ENCODE measurements around the gene TMPRSS6.

The TMPRSS6 gene

GRCh38 chr22:37023743-37024338 is 85.7 kb downstream of the TMPRSS6 start:
- H3K4me2 ChIP-seq (ENCODE audit: low read length): no peak overlapping the region
- no peaks in the 10 kb centered on the region for H3K4me1 ChIP-seq (ENCODE audit: control insufficient read depth, low read depth, low read length)
- no peak overlapping the region for H3K9ac ChIP-seq (ENCODE audit: low read length)
- no CpG with 5 or more reads among the region's 34 CpGs for WGBS (ENCODE audit: extremely low coverage, insufficient coverage, low lambda C conversion rate)
- H2BK5ac ChIP-seq (ENCODE audit: low read length): no peak overlapping the region
- no peak for DNase-seq
- H3K36me3 ChIP-seq (ENCODE audit: control insufficient read depth, insufficient read depth, low read length): peaks cover 5% of the 10 kb centered on the region
- H3K27me3 ChIP-seq (ENCODE audit: insufficient read depth, low read length, poor library complexity): no peaks in the 10 kb centered on the region
- H2AK5ac ChIP-seq (ENCODE audit: low read length): no peak overlapping the region
- no peak overlapping the region for H3K27ac ChIP-seq (ENCODE audit: low read depth, low read length)
- no peak overlapping the region for H3K4me3 ChIP-seq (ENCODE audit: low read length)
- no peak overlapping the region for H3K18ac ChIP-seq (ENCODE audit: low read length)
- H2BK15ac ChIP-seq (replicated peaks; ENCODE audit: low read depth): no peak overlapping the region
- H4K8ac ChIP-seq (ENCODE audit: low read depth, low read length): no peak overlapping the region
- H3K79me1 ChIP-seq (ENCODE audit: low read length): peaks cover 18% of the 10 kb centered on the region
- H3K79me2 ChIP-seq (ENCODE audit: control insufficient read depth, insufficient read depth, low read length): peaks cover 2% of the 10 kb centered on the region
- H4K5ac ChIP-seq (ENCODE audit: low read length): no peak overlapping the region
- no peak overlapping the region for H2BK120ac ChIP-seq (ENCODE audit: low read depth, low read length)
- H3K56ac ChIP-seq (ENCODE audit: low read length): no peak overlapping the region
- no peak overlapping the region for H3K23ac ChIP-seq (ENCODE audit: low read length)
- no peak overlapping the region for H3K4ac ChIP-seq (ENCODE audit: low read depth, low read length)

DNA sequence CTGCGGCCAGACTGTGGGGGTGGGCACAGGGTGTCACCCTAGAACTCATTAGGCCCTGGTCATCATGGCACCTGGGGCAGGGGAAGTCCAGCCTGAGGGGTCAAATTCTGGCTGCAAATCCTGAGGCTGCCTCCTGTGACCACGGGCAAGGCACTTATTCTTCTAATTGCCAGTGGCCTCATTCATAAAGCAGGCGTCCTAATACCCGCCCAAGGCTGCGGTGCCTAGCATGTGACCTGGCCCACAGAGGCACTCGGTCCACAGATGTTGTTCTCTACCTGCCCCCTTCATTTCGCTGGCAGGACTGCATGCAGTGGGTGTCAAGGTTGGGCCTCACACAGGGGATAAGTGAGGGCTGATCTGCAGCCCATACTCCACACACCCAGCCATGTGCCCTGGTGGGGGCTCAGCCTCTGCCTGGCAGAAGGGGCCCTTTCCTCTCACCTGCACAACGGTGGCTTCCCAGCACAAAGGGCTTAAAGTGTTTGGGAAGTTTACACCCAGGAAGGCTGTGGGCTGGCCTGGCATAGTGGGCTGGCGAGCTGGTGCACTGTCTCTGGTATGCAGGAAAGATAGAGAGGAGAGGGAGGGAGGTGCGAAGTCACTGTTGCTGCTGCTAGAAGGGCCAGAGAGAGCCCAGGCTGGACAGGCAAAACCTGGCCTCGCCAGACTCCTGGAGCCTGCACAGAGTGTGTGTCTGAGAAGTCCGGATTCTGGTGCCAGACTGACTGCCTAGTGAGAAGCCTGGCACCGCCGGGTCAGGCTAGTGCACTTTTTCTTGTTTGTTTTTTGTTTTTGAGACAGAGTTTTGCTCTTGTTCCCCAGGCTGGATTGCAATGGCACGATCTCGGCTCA is 86.8 kb downstream of the TMPRSS6 start:
- Histone ChIP-seq H3K79me2 (ENCODE audit: control insufficient read depth, insufficient read depth, low read length) (peaks cover 2% of the 10 kb centered on the region), H3K27ac (ENCODE audit: low read depth, low read length) (no peak overlapping the region), H3K4me1 (ENCODE audit: control insufficient read depth, low read depth, low read length) (no peaks in the 10 kb centered on the region), H3K9ac (ENCODE audit: low read length) (no peak overlapping the region), H2BK5ac (ENCODE audit: low read length) (no peak overlapping the region), H4K5ac (ENCODE audit: low read length) (no peak overlapping the region), H4K8ac (ENCODE audit: low read depth, low read length) (no peak overlapping the region), H3K79me1 (ENCODE audit: low read length) (peaks cover 26% of the 10 kb centered on the region), H2BK120ac (ENCODE audit: low read depth, low read length) (no peak overlapping the region), H3K4me3 (ENCODE audit: low read length) (no peak overlapping the region), H3K36me3 (ENCODE audit: control insufficient read depth, insufficient read depth, low read length) (peaks cover 6% of the 10 kb centered on the region), H3K56ac (ENCODE audit: low read length) (peak overlapping the region; percentile 5), H3K4ac (ENCODE audit: low read depth, low read length) (no peak overlapping the region), H3K18ac (ENCODE audit: low read length) (no peak overlapping the region), H3K23ac (ENCODE audit: low read length) (no peak overlapping the region), H2BK15ac (replicated peaks; ENCODE audit: low read depth) (no peak overlapping the region), H3K27me3 (ENCODE audit: insufficient read depth, low read length, poor library complexity) (no peaks in the 10 kb centered on the region), H3K4me2 (ENCODE audit: low read length) (no peak overlapping the region), H2AK5ac (ENCODE audit: low read length) (no peak overlapping the region)
- WGBS (ENCODE audit: extremely low coverage, insufficient coverage, low lambda C conversion rate): no CpG with 5 or more reads among the region's 16 CpGs
- no peak for DNase-seq

DNA sequence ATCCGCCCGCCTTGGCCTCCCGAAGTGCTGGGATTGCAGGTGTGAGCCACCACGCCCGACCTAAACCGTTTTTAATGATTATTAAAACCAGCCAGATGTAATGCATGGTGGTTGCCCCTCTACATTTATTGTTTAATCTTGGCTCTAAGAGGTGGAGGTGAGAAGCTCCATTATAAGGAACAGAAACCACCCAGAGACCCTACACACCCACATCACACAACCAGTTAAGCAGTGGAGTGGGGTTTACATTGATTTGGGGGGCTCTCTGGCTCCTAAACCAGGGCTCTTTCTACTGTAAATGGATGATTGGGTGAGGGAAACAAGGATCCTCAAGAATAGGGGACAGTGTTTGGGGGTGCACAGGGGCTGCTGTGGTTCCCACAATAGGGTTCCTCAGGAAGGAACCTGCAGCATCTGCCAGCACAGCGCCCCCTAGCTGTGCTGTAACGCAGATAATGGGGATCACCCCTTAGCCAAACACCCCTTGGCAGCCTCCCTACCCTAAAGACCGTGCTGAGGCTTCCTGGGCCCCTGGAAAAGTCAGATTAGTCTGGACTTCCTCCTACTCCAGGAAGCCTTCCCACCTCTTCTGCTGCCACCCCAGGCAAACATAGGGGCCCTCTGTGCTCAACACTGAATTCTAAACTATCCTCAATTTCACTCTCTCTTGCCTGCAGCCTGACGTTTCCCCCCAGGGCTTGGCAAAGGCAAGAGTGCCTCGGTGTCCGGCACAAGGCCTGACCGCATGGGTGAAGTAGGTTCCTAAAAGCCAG is 87.6 kb downstream of the TMPRSS6 start:
- Histone ChIP-seq H3K9ac (ENCODE audit: low read length) (no peak overlapping the region), H2BK15ac (replicated peaks; ENCODE audit: low read depth) (no peak overlapping the region)
- no CpG with 5 or more reads among the region's 13 CpGs for WGBS (ENCODE audit: extremely low coverage, insufficient coverage, low lambda C conversion rate)

DNA sequence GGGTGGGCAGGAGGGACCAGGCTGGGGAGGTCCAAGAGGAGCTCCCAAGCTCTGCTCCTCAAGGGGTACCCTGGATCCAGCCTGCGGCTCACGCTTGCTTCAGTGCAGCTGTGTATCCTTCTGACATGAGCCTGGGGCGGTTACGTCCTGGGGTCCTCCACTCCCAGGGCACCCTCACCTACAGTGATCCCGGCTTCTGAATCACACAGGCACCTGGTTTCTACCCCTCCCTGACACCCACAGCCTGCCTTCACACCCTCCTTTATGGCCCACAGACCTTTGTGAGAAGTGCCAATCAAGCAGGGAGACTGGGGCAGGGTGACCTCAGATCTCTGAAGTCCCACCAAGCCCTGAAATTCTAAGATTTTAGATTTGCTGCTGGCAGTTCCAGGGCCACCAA is 88.5 kb downstream of the TMPRSS6 start:
- Histone ChIP-seq H2BK120ac (ENCODE audit: low read depth, low read length) (no peak overlapping the region), H2BK15ac (replicated peaks; ENCODE audit: low read depth) (no peak overlapping the region), H3K4ac (ENCODE audit: low read depth, low read length) (no peak overlapping the region), H2BK5ac (ENCODE audit: low read length) (no peak overlapping the region), H3K4me2 (ENCODE audit: low read length) (no peak overlapping the region), H3K36me3 (ENCODE audit: control insufficient read depth, insufficient read depth, low read length) (peaks cover 3% of the 10 kb centered on the region), H3K27me3 (ENCODE audit: insufficient read depth, low read length, poor library complexity) (no peaks in the 10 kb centered on the region), H3K23ac (ENCODE audit: low read length) (no peak overlapping the region), H3K79me1 (ENCODE audit: low read length) (peaks cover 25% of the 10 kb centered on the region), H3K27ac (ENCODE audit: low read depth, low read length) (no peak overlapping the region), H3K79me2 (ENCODE audit: control insufficient read depth, insufficient read depth, low read length) (peaks cover 2% of the 10 kb centered on the region), H2AK5ac (ENCODE audit: low read length) (no peak overlapping the region), H4K5ac (ENCODE audit: low read length) (no peak overlapping the region), H3K9ac (ENCODE audit: low read length) (no peak overlapping the region), H3K4me1 (ENCODE audit: control insufficient read depth, low read depth, low read length) (no peaks in the 10 kb centered on the region), H4K8ac (ENCODE audit: low read depth, low read length) (no peak overlapping the region), H3K18ac (ENCODE audit: low read length) (no peak overlapping the region), H3K56ac (ENCODE audit: low read length) (no peak overlapping the region), H3K4me3 (ENCODE audit: low read length) (no peak overlapping the region)
- no CpG with 5 or more reads among the region's 5 CpGs for WGBS (ENCODE audit: extremely low coverage, insufficient coverage, low lambda C conversion rate)
- DNase-seq: no peak

More for the DNA sequence above, 87.6 kb downstream of the TMPRSS6 start:
- Histone ChIP-seq H3K4ac (ENCODE audit: low read depth, low read length) (no peak overlapping the region), H2BK5ac (ENCODE audit: low read length) (no peak overlapping the region), H4K8ac (ENCODE audit: low read depth, low read length) (no peak overlapping the region), H2BK120ac (ENCODE audit: low read depth, low read length) (no peak overlapping the region), H3K18ac (ENCODE audit: low read length) (no peak overlapping the region), H3K79me1 (ENCODE audit: low read length) (peaks cover 29% of the 10 kb centered on the region), H3K27ac (ENCODE audit: low read depth, low read length) (no peak overlapping the region), H4K5ac (ENCODE audit: low read length) (no peak overlapping the region), H3K36me3 (ENCODE audit: control insufficient read depth, insufficient read depth, low read length) (peaks cover 6% of the 10 kb centered on the region), H3K4me3 (ENCODE audit: low read length) (no peak overlapping the region), H3K56ac (ENCODE audit: low read length) (no peak overlapping the region), H3K23ac (ENCODE audit: low read length) (no peak overlapping the region), H3K4me2 (ENCODE audit: low read length) (no peak overlapping the region), H3K79me2 (ENCODE audit: control insufficient read depth, insufficient read depth, low read length) (peaks cover 2% of the 10 kb centered on the region), H3K27me3 (ENCODE audit: insufficient read depth, low read length, poor library complexity) (no peaks in the 10 kb centered on the region), H3K4me1 (ENCODE audit: control insufficient read depth, low read depth, low read length) (no peaks in the 10 kb centered on the region), H2AK5ac (ENCODE audit: low read length) (no peak overlapping the region)
- DNase-seq: no peak

- Histone ChIP-seq H3K4me3 (ENCODE audit: low read length) (peak overlapping the region; percentile 74), H3K56ac (ENCODE audit: low read length) (peak overlapping the region; percentile 94), H4K8ac (ENCODE audit: low read depth, low read length) (no peak overlapping the region), H4K5ac (ENCODE audit: low read length) (no peak overlapping the region), H3K18ac (ENCODE audit: low read length) (peak overlapping the region; percentile 85), H3K79me1 (ENCODE audit: low read length) (peaks cover 25% of the 10 kb centered on the region), H3K27ac (ENCODE audit: low read depth, low read length) (no peak overlapping the region), H3K36me3 (ENCODE audit: control insufficient read depth, insufficient read depth, low read length) (peaks cover 1% of the 10 kb centered on the region), H3K4ac (ENCODE audit: low read depth, low read length) (peak overlapping the region; percentile 77), H3K23ac (ENCODE audit: low read length) (peak overlapping the region; percentile 29), H2BK120ac (ENCODE audit: low read depth, low read length) (peak overlapping the region; percentile 47), H2BK5ac (ENCODE audit: low read length) (no peak overlapping the region), H3K9ac (ENCODE audit: low read length) (peak overlapping the region; percentile 88), H3K27me3 (ENCODE audit: insufficient read depth, low read length, poor library complexity) (no peaks in the 10 kb centered on the region), H3K4me2 (ENCODE audit: low read length) (peak overlapping the region; percentile 66), H2BK15ac (replicated peaks; ENCODE audit: low read depth) (no peak overlapping the region), H2AK5ac (ENCODE audit: low read length) (no peak overlapping the region), H3K79me2 (ENCODE audit: control insufficient read depth, insufficient read depth, low read length) (peaks cover 2% of the 10 kb centered on the region), H3K4me1 (ENCODE audit: control insufficient read depth, low read depth, low read length) (no peaks in the 10 kb centered on the region)
- DNase-seq: peak; percentile 48
- WGBS (ENCODE audit: extremely low coverage, insufficient coverage, low lambda C conversion rate): no CpG with 5 or more reads among the region's 5 CpGs
Observed at GRCh38 chr22:37020192-37020479, 89.4 kb downstream of the TMPRSS6 start.
